Mesenchymal stem cell (in vitro differentiated cells and primary cell): ENCODE data around the gene CACNA2D3.

Experiments
- DNase-seq: peaks from one replicate; pipeline ENCODE4 v3.0.0-alpha.2; 2013
- H2AFZ ChIP-seq: one replicate; pipeline ENCODE4 v1.6.1; 2013; ENCODE audit warnings: low read depth, mild to moderate bottlenecking, control low read depth, inconsistent platforms, low read length, moderate library complexity
- H2AK5ac ChIP-seq: 2 replicates; pipeline ENCODE4 v1.6.1; 2013; ENCODE audit warnings: low read length, moderate library complexity, mild to moderate bottlenecking, inconsistent platforms; ENCODE audit not compliant: severe bottlenecking
- H2BK120ac ChIP-seq: one replicate; pipeline ENCODE4 v1.6.1; 2013; ENCODE audit warnings: low read depth, mild to moderate bottlenecking, inconsistent platforms, low read length, moderate library complexity
- H2BK12ac ChIP-seq, 2 experiments: one replicate each; pipeline ENCODE4 v1.6.1; 2013; ENCODE audit warnings: inconsistent platforms in 2 of 2, low read length in 2 of 2, mild to moderate bottlenecking in 2 of 2, moderate library complexity in 2 of 2, control low read depth in 1 of 2
- H2BK15ac ChIP-seq: one replicate; pipeline ENCODE4 v1.6.1; 2013; ENCODE audit warnings: mild to moderate bottlenecking, low read depth, inconsistent platforms; ENCODE audit not compliant: poor library complexity, severe bottlenecking
- H2BK5ac ChIP-seq: 2 replicates; pipeline ENCODE4 v1.6.1; 2013; ENCODE audit warnings: low read depth, mild to moderate bottlenecking, low read length, control low read depth, inconsistent platforms; ENCODE audit not compliant: poor library complexity, severe bottlenecking
- H3K14ac ChIP-seq, 2 experiments: one replicate each; pipeline ENCODE4 v1.6.1; 2013; ENCODE audit warnings: inconsistent platforms in 2 of 2, low read length in 2 of 2, control low read depth in 1 of 2, mild to moderate bottlenecking in 1 of 2, moderate library complexity in 1 of 2
- H3K18ac ChIP-seq, 2 experiments: one replicate each; pipeline ENCODE4 v1.6.1; 2013; ENCODE audit warnings: inconsistent platforms in 2 of 2, low read length in 2 of 2, control low read depth in 1 of 2, low read depth in 1 of 2, mild to moderate bottlenecking in 1 of 2
- H3K23ac ChIP-seq, 2 experiments: one replicate each; pipeline ENCODE4 v1.6.1; 2013; ENCODE audit warnings: inconsistent platforms in 2 of 2, low read length in 2 of 2, mild to moderate bottlenecking in 2 of 2, moderate library complexity in 2 of 2, control low read depth in 1 of 2
- H3K27ac ChIP-seq: 2 replicates; pipeline ENCODE4 v1.5.1; 2013; ENCODE audit warnings: mild to moderate bottlenecking, moderate library complexity, low read length, control low read depth, inconsistent platforms; ENCODE audit not compliant: poor library complexity, severe bottlenecking
- H3K27me3 ChIP-seq, 2 experiments: 2 replicates each; pipeline versions ENCODE4 v1.6.1 to v1.7.0; 2013; ENCODE audit warnings: low read length in 2 of 2, mild to moderate bottlenecking in 2 of 2, moderate library complexity in 2 of 2, control low read depth in 1 of 2, inconsistent platforms in 1 of 2; ENCODE audit not compliant: control insufficient read depth in 1 of 2, insufficient read depth in 1 of 2
- H3K36me3 ChIP-seq, 2 experiments: 2 replicates each; pipeline versions ENCODE4 v1.6.1 to v1.7.0; 2013; ENCODE audit warnings: low read length in 2 of 2, control low read depth in 1 of 2, inconsistent platforms in 1 of 2, low read depth in 1 of 2, mild to moderate bottlenecking in 1 of 2; ENCODE audit not compliant: insufficient read depth in 2 of 2, control insufficient read depth in 1 of 2
- H3K4ac ChIP-seq, 2 experiments: one replicate each; pipeline ENCODE4 v1.6.1; 2013; ENCODE audit warnings: inconsistent platforms in 2 of 2, low read length in 2 of 2, mild to moderate bottlenecking in 2 of 2, moderate library complexity in 2 of 2, control low read depth in 1 of 2, low read depth in 1 of 2
- H3K4me1 ChIP-seq: 2 replicates; pipeline ENCODE4 v1.6.1; 2013; ENCODE audit warnings: low read depth, low read length, control low read depth; ENCODE audit not compliant: control insufficient read depth, insufficient read depth
- H3K4me2 ChIP-seq: 2 replicates; pipeline ENCODE4 v1.6.1; 2013; ENCODE audit warnings: low read length, mild to moderate bottlenecking, inconsistent platforms; ENCODE audit not compliant: poor library complexity, severe bottlenecking
- H3K4me3 ChIP-seq, 2 experiments: 2 replicates each; pipeline versions ENCODE4 v1.5.1 to v1.7.0; 2013; ENCODE audit warnings: low read length in 2 of 2, mild to moderate bottlenecking in 2 of 2, control low read depth in 1 of 2, low read depth in 1 of 2; ENCODE audit not compliant: insufficient read depth in 1 of 2
- H3K79me1 ChIP-seq: replicated peaks from 2 replicates; pipeline ENCODE4 v1.6.1; 2013; ENCODE audit warnings: mild to moderate bottlenecking, control low read depth, low read length, inconsistent platforms; ENCODE audit not compliant: poor library complexity, severe bottlenecking
- H3K9ac ChIP-seq: 2 replicates; pipeline ENCODE4 v1.7.0; 2013; ENCODE audit warnings: mild to moderate bottlenecking, low read length, moderate library complexity
- H3K9me3 ChIP-seq: 2 replicates; pipeline ENCODE4 v1.7.0; 2013; ENCODE audit warnings: mild to moderate bottlenecking, low read length; ENCODE audit not compliant: control insufficient read depth
- H4K8ac ChIP-seq: one replicate; pipeline ENCODE4 v1.6.1; 2013; ENCODE audit warnings: inconsistent platforms, mild to moderate bottlenecking, low read length, moderate library complexity
- H4K91ac ChIP-seq: one replicate; pipeline ENCODE4 v1.6.1; 2013; ENCODE audit warnings: mild to moderate bottlenecking, low read length, inconsistent platforms
- WGBS: methylation state at CpG from one replicate; pipeline ENCODE4 v1.1.7; 2013; ENCODE audit warnings: mixed read lengths; 5-methylcytosine and 5-hydroxymethylcytosine counted together

CACNA2D3 gene

GRCh38 chr3:54915976-54916375 lies 793.6 kb downstream of the CACNA2D3 start:
- no peak overlapping the region for H3K9ac ChIP-seq
- H3K23ac ChIP-seq = no peak overlapping the region
- H3K4me3 ChIP-seq = no peak overlapping the region
- no peak overlapping the region for H3K4me2 ChIP-seq
- DNase-seq = no peak
- no peak overlapping the region for H3K4ac ChIP-seq
- no peak overlapping the region for H2BK5ac ChIP-seq
- H3K4me1 ChIP-seq = peaks cover 2% of the 10 kb centered on the region
- H3K18ac ChIP-seq = no peak overlapping the region
- H3K27ac ChIP-seq = no peak overlapping the region
- no peaks in the 10 kb centered on the region for H3K79me1 ChIP-seq
- H3K27me3 ChIP-seq = no peaks in the 10 kb centered on the region
- H2BK120ac ChIP-seq = no peak overlapping the region
- H2BK15ac ChIP-seq = no peak overlapping the region
- no peak overlapping the region for H2AK5ac ChIP-seq
- peaks cover 8% of the 10 kb centered on the region for H3K9me3 ChIP-seq
- no peak overlapping the region for H4K91ac ChIP-seq
- H2AFZ ChIP-seq = no peak overlapping the region
- no peak overlapping the region for H4K8ac ChIP-seq
- 92% methylated on average over 8 of the region's 8 CpGs for WGBS
- no peaks in the 10 kb centered on the region for H3K36me3 ChIP-seq
- peak overlapping the region in 1 of 2 experiments; percentile 32 for H2BK12ac ChIP-seq
- H3K14ac ChIP-seq = no peak overlapping the region

GRCh38 chr3:54916732-54917131 lies 794.4 kb downstream of the CACNA2D3 start:
- no peaks in the 10 kb centered on the region for H3K79me1 ChIP-seq
- peaks cover 2% of the 10 kb centered on the region for H3K4me1 ChIP-seq
- no peaks in the 10 kb centered on the region for H3K36me3 ChIP-seq

GRCh38 chr3:54917174-54917573 lies 794.8 kb downstream of the CACNA2D3 start:
- Histone ChIP-seq H2BK5ac (no peak overlapping the region), H3K4me2 (no peak overlapping the region)

More at GRCh38 chr3:54916732-54917131, 794.4 kb downstream of the CACNA2D3 start:
- Histone ChIP-seq H4K8ac (no peak overlapping the region), H4K91ac (no peak overlapping the region), H3K14ac (no peak overlapping the region), H3K4ac (no peak overlapping the region), H3K4me3 (no peak overlapping the region), H2BK120ac (no peak overlapping the region), H2BK12ac (no peak overlapping the region), H3K27me3 (no peaks in the 10 kb centered on the region), H2BK5ac (no peak overlapping the region), H3K27ac (no peak overlapping the region), H2AK5ac (no peak overlapping the region), H3K4me2 (no peak overlapping the region), H3K23ac (no peak overlapping the region), H3K9me3 (peaks cover 7% of the 10 kb centered on the region), H2BK15ac (no peak overlapping the region), H3K9ac (no peak overlapping the region), H2AFZ (no peak overlapping the region), H3K18ac (no peak overlapping the region)
- no peak for DNase-seq

GRCh38 chr3:54917862-54918261 lies 795.5 kb downstream of the CACNA2D3 start:
- H4K91ac ChIP-seq = no peak overlapping the region
- WGBS = 79% methylated on average over 4 of the region's 4 CpGs
- no peak overlapping the region for H2AK5ac ChIP-seq
- H3K79me1 ChIP-seq = no peaks in the 10 kb centered on the region
- no peak overlapping the region for H2BK12ac ChIP-seq
- H3K4me3 ChIP-seq = no peak overlapping the region
- no peak overlapping the region for H3K4ac ChIP-seq
- H3K23ac ChIP-seq = no peak overlapping the region
- peaks cover 2% of the 10 kb centered on the region for H3K4me1 ChIP-seq
- H3K9ac ChIP-seq = no peak overlapping the region
- H4K8ac ChIP-seq = no peak overlapping the region
- no peak overlapping the region for H2BK15ac ChIP-seq
- no peak overlapping the region for H3K27ac ChIP-seq
- H3K36me3 ChIP-seq = no peaks in the 10 kb centered on the region
- no peak overlapping the region for H2BK120ac ChIP-seq
- no peak overlapping the region for H3K18ac ChIP-seq
- H2AFZ ChIP-seq = no peak overlapping the region
- H3K9me3 ChIP-seq = no peaks in the 10 kb centered on the region
- H3K14ac ChIP-seq = no peak overlapping the region
- H3K27me3 ChIP-seq = no peaks in the 10 kb centered on the region
- H3K4me2 ChIP-seq = no peak overlapping the region
- no peak overlapping the region for H2BK5ac ChIP-seq
- DNase-seq = no peak

More at GRCh38 chr3:54917174-54917573, 794.8 kb downstream of the CACNA2D3 start:
- no peak overlapping the region for H3K14ac ChIP-seq
- peaks cover 2% of the 10 kb centered on the region for H3K9me3 ChIP-seq
- no peak overlapping the region for H3K4me3 ChIP-seq
- H3K4ac ChIP-seq = no peak overlapping the region
- H4K8ac ChIP-seq = no peak overlapping the region
- H3K79me1 ChIP-seq = no peaks in the 10 kb centered on the region
- H2BK12ac ChIP-seq = no peak overlapping the region
- H4K91ac ChIP-seq = no peak overlapping the region
- H2BK15ac ChIP-seq = no peak overlapping the region
- DNase-seq = no peak
- H2AK5ac ChIP-seq = no peak overlapping the region
- no peak overlapping the region for H3K9ac ChIP-seq
- H3K36me3 ChIP-seq = no peaks in the 10 kb centered on the region
- no peak overlapping the region for H3K23ac ChIP-seq
- no peak overlapping the region for H2AFZ ChIP-seq
- no peak overlapping the region for H3K18ac ChIP-seq
- H3K27ac ChIP-seq = no peak overlapping the region
- 100% methylated on average over 1 of the region's 2 CpGs for WGBS
- peaks cover 2% of the 10 kb centered on the region for H3K4me1 ChIP-seq
- no peak overlapping the region for H2BK120ac ChIP-seq
- no peaks in the 10 kb centered on the region for H3K27me3 ChIP-seq
